GM18502 (cell line): ENCODE measurements around the gene GIMAP6.
"Not testable (repeated sequence)": the region's sequence is repeated elsewhere in the genome, so short reads cannot be mapped to it uniquely, and the experiment has no call there.

Source experiments
- ATAC-seq: cut with Tn5 transposase; IDR thresholded peaks from one replicate; pipeline ENCODE4 v1.9.1; 2021; ENCODE audit warnings: mild to moderate bottlenecking; ENCODE audit not compliant: unreplicated experiment, poor library complexity

The GIMAP6 gene

DNA sequence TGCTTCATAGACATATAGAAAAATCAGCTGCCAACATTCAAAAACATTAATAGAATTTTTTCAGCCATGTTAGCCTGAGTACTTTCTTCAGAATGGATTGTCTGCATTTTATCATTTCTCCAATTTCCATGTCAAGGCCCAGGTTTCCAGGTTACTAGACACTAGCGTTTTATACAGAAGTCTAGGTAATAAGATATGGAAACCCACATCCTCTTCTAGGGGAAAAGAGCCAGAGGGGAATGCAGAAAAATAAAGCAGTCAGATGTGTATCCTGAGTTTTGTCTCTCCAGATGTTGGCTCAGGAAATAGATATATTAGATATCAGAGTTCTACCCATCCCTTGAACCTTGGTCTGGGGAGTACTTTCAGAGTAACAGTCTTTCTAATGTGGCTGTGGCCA, 44.6 kb downstream of the GIMAP6 start:
- ATAC-seq = no peak

DNA sequence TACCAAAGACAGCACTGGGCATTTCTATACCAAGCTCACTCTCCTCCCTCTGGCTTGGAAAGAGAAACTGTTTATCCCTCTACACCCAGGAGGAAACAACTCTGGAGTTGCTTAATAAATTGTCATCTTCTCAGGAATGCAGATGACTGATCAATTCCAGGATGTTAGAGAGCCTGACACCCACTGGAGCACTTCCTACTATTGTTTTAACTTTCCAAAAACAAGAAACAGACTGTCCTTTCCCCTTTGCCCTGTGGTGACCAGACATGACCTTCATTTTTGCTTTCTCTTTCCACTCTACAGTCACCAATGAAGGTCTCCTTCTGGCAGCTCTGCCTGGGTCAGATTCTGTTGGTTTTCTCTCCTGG, 45.4 kb downstream of the GIMAP6 start:
- no peak for ATAC-seq

- no peak for ATAC-seq
Observed at GRCh38 chr7:150586068-150586784, 46.0 kb downstream of the GIMAP6 start.

DNA sequence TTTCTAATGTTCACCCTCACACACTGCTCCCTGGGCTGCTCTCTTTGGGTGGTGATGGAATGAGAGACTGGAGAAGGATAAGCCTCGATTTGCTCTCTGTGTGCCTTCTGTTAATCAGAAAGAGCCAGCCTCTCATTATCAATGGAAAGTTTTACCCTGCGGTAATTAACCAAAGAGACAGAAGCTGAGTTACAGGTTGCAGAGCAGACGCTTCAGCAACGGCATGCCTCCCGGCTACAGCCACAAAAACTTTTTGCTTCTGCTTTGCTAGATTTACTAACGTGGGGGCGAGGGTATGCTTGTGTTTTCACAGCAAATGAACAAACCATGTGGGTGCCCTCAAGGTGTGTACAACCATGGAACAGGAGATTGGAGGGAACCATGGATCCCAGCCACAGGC, 47.0 kb downstream of the GIMAP6 start:
- ATAC-seq = no peak

GRCh38 chr7:150580638-150581394, 51.4 kb downstream of the GIMAP6 start:
- ATAC-seq = no peak

- not testable (repeated sequence) for ATAC-seq
Observed at GRCh38 chr7:150579979-150580637, 52.1 kb downstream of the GIMAP6 start.
